Fibroblast of upper back skin (primary cell): ENCODE results near the gene HTR1E.
"Not testable (repeated sequence)": the region's sequence is repeated elsewhere in the genome, so short reads cannot be mapped to it uniquely, and the experiment has no call there.

ENCODE experiments used
- DNase-seq: peaks from one replicate; pipeline ENCODE4 v3.0.0-alpha.2; 2013

Gene HTR1E

DNA sequence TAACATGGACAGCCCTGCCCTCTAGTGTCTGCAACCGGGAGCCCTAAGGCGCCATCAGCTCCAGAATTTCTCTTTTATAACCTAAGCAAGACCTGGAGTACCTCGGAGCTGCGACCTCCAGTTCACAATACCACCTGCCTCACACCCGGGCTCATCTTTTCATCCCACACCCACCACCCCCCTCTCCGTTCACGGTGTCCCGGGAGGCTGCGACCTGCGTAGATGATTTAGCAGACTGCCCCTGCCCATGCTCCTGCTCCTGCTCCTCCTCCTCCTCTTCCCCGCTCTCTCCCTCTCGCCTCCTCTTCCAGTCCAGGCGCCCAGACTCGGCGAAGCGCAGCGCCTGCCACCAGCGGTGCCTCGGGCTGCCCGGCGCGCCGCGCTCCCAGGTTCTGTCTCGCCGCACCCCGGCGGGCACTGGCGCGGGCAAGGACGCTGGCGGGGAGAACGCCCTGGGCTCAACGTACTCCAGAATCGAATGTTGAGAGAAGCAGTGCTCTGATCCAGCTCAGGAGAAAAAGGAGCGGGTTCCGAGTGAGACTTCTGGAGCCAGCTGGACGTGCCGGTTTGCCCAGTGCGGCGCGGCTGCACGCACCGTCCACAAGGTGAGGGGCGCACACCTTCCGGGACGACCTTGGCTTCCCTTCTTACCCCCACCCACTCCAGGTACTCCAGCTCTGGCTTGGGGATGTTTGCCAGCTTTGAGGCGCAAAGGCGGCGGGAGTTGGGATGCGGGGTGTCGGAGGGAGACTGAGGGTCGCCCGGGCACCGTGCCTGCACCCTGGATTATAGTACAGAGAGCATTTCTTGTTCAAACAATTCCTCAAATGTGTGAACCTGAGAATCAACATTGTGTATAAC is at the start of gene HTR1E:
TSS of gene HTR1E (plus strand) at position 310 of the 861 bp plus-strand sequence. CDS start 77,807 bp downstream, outside the sequence.
- no peak for DNase-seq

GRCh38 chr6:86888301-86888700 is 49.0 kb upstream of the HTR1E start:
- DNase-seq: no peak

DNA sequence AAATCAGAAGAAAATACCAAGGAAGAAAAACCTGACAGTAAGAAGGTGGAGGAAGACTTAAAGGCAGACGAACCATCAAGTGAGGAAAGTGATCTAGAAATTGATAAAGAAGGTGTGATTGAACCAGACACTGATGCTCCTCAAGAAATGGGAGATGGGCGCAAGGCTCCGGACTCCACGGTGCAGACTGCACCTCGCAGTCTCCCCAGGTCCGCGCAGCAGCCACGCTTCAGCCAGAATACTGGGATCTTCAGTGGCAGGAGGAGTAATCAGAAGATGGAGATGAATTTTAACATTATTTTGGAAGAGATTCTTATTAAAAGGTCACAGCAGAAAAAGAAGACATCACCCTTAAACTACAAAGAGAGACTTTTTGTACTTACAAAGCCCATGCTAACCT is 40.1 kb upstream of the HTR1E start:
- DNase-seq: not testable (repeated sequence)

GRCh38 chr6:86913795-86914194 is 23.5 kb upstream of the HTR1E start:
- DNase-seq: no peak

DNA sequence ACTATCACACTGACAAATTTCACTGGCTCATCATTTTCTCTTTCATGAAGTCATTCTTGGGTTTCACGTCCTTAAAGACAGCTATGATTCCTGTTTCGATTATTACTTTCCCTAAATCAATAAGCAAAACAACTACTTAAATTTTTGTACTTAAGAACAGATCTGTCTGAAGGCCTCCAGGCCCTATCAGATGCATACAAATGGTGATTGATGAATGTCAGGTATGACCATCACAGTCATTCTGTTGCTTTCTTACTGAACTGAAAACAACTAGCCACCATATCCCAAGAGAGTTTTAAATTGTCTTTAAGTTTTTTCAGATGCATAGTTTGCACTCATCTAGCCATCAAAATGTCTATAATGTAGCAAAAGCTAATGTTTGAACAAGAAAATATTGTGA is 20.9 kb upstream of the HTR1E start:
- DNase-seq: no peak

DNA sequence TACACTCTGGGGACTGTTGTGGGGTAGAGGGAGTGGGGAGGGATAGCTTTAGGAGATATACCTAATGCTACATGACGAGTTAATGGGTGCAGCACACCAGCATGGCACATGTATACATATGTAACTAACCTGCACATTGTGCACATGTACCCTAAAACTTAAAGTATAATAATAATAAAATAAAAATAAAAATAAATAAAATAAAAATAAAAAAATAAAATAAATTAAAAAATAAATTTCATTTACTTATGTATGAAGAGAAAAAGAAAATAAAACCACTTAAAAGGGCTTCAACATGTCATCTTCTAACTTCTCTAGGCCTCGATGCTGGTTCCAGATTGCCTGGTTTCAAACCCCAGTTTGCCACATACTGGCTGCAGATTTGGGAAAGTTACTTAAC is 10.2 kb upstream of the HTR1E start:
- DNase-seq: not testable (repeated sequence)

- not testable (repeated sequence) for DNase-seq
Observed at GRCh38 chr6:86927859-86928258, 9.5 kb upstream of the HTR1E start.

GRCh38 chr6:86934365-86934764 is 3.0 kb upstream of the HTR1E start:
- no peak for DNase-seq

- DNase-seq: peak; percentile 3
Observed at GRCh38 chr6:86936834-86937218, 502 bp upstream of the HTR1E start.

DNA sequence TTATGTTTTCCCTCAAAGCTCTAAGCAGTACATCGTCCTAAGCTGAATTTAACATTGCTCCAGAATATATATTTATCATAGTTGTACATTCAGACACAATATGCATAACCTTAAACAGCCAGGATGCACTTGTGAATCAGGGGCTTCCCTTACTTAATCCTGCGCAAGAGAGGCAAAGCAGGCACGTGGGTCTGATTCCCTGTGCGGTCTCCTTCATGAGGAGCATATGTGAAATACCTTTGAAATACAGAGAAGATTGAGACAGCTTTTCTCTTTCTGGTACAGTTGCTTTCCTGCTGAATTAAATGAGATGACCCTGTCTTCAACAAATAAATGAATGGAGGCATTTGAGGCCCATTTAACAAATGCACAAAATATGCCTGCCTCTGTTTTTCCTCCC is 1.5 kb downstream of the HTR1E start:
- no peak for DNase-seq

GRCh38 chr6:86941461-86941860 is 4.1 kb downstream of the HTR1E start:
- DNase-seq: no peak

GRCh38 chr6:86942769-86943516 is 5.6 kb downstream of the HTR1E start:
- DNase-seq: no peak

DNA sequence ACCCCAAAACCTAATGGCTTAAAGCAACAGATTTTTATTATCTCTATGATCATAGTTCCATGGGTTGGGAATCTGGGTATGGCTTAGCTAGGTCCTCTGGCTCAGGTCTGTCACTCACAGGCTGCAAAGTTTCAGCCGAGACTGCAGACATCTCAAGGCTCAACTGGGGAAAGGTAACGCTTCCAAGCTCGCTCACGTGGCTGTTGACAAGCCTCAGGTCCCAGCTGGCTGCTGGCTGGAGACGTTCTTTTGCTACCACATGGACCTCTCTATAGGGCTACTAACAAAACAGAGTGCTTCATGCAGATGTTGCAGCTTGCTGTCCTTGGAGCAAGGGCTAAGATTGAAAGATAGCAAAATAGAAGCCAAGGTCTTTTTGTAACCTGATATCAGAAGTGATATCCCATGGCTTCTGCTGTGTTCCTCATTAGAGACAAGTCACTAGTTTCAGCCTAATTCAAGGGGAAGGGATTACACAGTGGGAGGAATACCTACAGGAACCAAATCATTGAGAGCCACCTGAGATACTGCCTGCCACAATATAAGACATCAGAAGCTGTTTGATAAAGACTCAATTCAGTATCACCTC is 6.6 kb downstream of the HTR1E start:
- no peak for DNase-seq

- no peak for DNase-seq
Observed at GRCh38 chr6:86949771-86950170, 12.4 kb downstream of the HTR1E start.

DNA sequence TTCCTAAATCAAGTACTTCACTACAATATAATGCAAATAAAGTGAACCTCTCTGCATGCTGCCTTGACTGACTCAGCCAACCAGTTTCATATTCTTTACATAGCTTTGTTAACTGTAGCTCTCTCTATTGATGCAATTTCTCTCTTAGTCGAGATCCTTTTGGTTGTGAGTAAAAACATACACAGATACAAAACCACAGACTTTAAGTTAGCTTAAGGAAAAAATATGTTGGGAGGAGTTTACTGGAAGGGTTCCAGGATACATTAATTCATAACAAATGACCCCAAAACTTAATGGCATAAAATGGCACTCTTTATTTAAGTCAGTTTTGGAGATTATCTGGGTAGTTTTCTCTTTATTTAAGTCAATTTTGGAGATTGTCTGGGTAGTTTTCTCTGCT is 15.7 kb downstream of the HTR1E start:
- no peak for DNase-seq

DNA sequence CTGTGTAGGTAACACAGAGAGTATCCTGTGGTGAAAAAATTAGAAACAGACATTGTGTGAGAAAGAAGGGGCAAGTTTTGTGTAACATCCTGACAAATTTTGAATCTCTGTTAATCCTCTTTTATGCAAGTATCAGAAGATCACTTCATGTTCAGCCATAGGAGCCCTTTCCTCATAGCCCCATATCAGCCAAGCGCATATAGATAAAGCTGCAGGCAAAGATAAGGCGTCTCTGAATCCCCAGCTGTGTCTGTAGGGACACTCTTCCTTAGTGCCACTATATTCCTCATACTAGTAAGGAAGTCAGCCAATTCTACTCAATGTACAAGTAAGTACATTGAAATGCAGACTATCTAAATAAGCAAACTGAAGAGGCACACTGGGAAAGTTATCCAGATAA is 22.3 kb downstream of the HTR1E start:
- no peak for DNase-seq

DNA sequence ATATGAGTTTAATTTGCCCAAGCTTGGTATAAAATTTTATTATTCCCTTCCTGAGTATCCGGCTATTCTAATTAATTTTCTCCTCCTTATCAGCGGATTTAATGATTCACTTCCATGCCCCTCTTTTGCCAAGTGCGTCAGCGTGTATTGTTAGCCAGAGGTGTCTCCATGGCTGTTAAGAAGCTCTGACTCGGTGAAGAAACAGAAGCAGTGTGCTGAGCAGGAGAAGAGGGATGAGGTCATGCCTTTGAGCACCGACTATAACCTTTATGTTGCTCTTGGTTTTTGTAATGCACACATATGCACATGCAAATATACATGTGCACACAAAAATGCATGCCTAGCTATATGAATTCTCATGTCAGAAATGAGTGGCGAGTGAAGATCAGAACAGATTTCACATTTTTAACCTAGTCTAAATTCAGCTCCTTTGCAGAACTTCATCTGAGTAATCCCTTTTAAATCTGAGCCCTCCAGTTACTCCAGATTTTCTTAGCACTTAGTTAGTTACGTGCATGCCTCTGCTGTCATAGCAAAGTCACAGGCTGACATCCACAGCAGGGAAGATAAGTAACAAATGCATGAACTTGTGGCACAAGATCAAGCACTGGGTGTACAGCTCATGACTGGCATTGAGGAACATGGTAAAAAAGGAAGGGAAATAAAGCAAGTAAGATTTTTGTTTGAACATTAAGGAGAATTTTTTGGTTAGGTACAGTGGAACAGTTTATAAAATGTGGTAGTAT is 24.3 kb downstream of the HTR1E start:
- DNase-seq: no peak

DNA sequence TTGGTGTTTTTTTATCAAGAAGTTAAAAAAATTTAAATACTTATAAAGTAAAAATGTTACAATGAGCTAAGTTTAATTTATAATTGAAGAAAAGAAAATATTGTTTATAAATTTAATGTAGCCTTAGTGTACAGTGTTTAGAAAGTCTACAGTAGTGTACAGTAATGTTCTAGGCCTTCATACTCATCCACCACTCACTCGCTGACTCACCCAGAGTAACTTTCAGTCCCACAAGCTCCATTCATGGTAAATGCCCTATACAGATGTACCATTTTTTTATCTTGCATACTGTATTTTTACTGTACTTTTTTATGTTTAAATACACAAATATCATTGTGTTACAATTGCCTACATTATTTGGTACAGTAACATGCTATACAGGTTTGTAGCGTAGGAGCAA is 26.0 kb downstream of the HTR1E start:
- no peak for DNase-seq

GRCh38 chr6:86964029-86964579 is 26.8 kb downstream of the HTR1E start:
- no peak for DNase-seq

DNA sequence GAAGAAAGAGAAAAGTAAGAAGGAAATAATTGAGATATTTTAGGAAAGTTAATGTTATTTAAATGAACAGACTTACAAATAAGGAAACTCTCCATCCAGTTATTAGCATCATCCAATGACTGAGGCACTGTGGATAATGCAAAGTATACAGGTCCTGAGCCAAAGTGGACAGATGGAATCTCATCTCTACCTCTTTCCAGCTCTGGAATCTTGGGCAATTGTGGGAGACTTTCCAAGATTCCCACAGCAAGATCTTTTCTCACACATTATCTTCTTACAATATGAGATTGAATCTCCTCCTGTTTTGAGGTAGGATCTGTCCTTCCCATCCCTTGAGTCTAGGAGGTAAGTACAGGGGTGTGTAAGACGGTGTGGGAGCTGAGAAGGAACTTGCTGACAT is 28.9 kb downstream of the HTR1E start:
- no peak for DNase-seq

- no peak for DNase-seq
Observed at GRCh38 chr6:86969573-86969972, 32.2 kb downstream of the HTR1E start.

DNA sequence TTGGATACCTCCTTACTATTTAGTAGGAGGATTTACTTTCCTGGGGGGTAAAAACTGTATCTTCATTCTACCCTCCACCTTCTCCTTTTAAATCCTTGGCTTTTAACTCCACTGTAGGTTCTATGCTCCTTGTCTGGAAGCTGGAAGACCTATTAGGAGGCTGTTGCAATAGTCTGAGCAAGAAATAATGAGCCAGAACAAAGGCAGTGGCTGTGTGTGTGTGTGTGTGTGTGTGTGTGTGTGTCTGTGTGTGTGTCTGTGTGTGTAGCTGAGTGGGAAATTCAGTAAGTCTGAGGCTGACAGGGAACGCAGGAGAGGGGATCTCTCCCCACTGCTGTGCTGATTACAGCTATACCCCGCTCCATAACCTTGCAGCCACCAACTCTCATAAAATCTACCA is 35.8 kb downstream of the HTR1E start:
- no peak for DNase-seq

DNA sequence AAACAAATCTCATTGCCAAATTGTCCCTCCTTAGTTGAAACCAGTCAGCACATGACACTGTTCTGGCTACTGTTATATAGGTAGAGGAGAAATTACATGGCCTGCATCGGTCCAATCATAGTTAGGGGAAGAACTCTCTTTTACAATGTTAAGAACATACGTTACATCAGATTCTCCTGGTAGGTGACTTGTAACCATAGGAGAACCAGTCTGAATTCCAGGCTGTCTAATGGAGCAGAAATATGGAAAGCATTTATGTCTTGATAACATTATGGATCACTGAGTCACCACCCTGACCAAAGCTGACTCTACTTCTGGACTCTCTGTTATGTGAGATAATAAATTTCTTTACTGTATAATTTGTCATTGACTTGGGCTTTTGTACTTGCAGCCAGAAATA is 40.9 kb downstream of the HTR1E start:
- no peak for DNase-seq
